Keratinocyte (primary cell): Measurements from ENCODE around the gene GPR158. TPM values are rescaled to one million over a fixed set of nuclear protein-coding genes. Genes with fewer than 3 reads are reported as not detected.

Source experiments
- DNase-seq: peaks from one replicate; pipeline ENCODE4 v3.0.0-alpha.2; 2011; ENCODE audit warnings: low read depth, missing footprints, low spot score
- FAIRE-seq: peaks from 2 replicates; lab custom pipeline; 2011; peaks lifted over from hg19 to GRCh38; lab: Jason Lieb, UNC
- H2AFZ ChIP-seq: 2 replicates; pipeline ENCODE4 v1.6.0; 2012; ENCODE audit warnings: low read length, control low read depth, inconsistent platforms; ENCODE audit not compliant: control insufficient read depth
- H3K27ac ChIP-seq: 2 replicates; pipeline ENCODE4 v1.5.1; 2011; ENCODE audit warnings: low read length; ENCODE audit not compliant: control insufficient read depth, insufficient read depth
- H3K27me3 ChIP-seq: 3 replicates; pipeline ENCODE4 v1.6.0; 2011; ENCODE audit warnings: low read length; ENCODE audit not compliant: control insufficient read depth, insufficient read depth; ENCODE audit errors: extremely low read depth
- H3K36me3 ChIP-seq, 2 experiments: 2 replicates in 1 of 2; 3 replicates in 1 of 2; pipeline ENCODE4 v1.5.1; 2011; ENCODE audit warnings: low read length in 2 of 2, mild to moderate bottlenecking in 1 of 2; ENCODE audit not compliant: control insufficient read depth in 2 of 2, insufficient read depth in 2 of 2; ENCODE audit errors: extremely low read depth in 1 of 2
- H3K4me1 ChIP-seq: 3 replicates; pipeline ENCODE4 v1.5.1; 2011; ENCODE audit warnings: low read length; ENCODE audit not compliant: control insufficient read depth, insufficient read depth; ENCODE audit errors: extremely low read depth
- H3K4me2 ChIP-seq: 3 replicates; pipeline ENCODE4 v1.6.0; 2011; ENCODE audit warnings: low read depth, low read length; ENCODE audit not compliant: control insufficient read depth, insufficient read depth; ENCODE audit errors: extremely low read depth
- H3K4me3 ChIP-seq, 3 experiments: fragments of 200-600 bp in 1 of 3; sonication (generic) in 1 of 3; 2 replicates in 2 of 3; 3 replicates in 1 of 3; pipeline ENCODE4 v1.5.1; 2011 to 2016; ENCODE audit warnings: low read length in 3 of 3, mild to moderate bottlenecking in 3 of 3, control low read depth in 2 of 3, inconsistent platforms in 1 of 3, low read depth in 1 of 3, mixed read lengths in 1 of 3, mixed run types in 1 of 3, moderate library complexity in 1 of 3; ENCODE audit not compliant: control insufficient read depth in 2 of 3, insufficient read depth in 2 of 3; ENCODE audit errors: extremely low read depth in 1 of 3
- H3K79me2 ChIP-seq: 2 replicates; pipeline ENCODE4 v1.6.0; 2012; ENCODE audit warnings: low read length; ENCODE audit not compliant: control insufficient read depth, insufficient read depth
- H3K9ac ChIP-seq: 3 replicates; pipeline ENCODE4 v1.6.0; 2011; ENCODE audit warnings: low read length; ENCODE audit not compliant: control insufficient read depth, insufficient read depth; ENCODE audit errors: extremely low read depth
- H3K9me1 ChIP-seq: 3 replicates; pipeline ENCODE4 v1.6.0; 2011; ENCODE audit warnings: low read length; ENCODE audit not compliant: control insufficient read depth, insufficient read depth; ENCODE audit errors: extremely low read depth
- H3K9me3 ChIP-seq: 2 replicates; pipeline ENCODE4 v1.5.1; 2012; ENCODE audit warnings: low read depth, low read length; ENCODE audit not compliant: control insufficient read depth
- H4K20me1 ChIP-seq: 3 replicates; pipeline ENCODE4 v1.6.0; 2011; ENCODE audit warnings: low read length; ENCODE audit not compliant: control insufficient read depth, insufficient read depth; ENCODE audit errors: extremely low read depth
- CTCF ChIP-seq, 3 experiments: IDR thresholded peaks in 1 of 3; conservative IDR thresholded peaks in 1 of 3; optimal IDR thresholded peaks in 1 of 3; 2 replicates in 2 of 3; 3 replicates in 1 of 3; pipeline versions ENCODE3 to v1.5.1; 2011; ENCODE audit warnings: low read length in 3 of 3, mild to moderate bottlenecking in 3 of 3, moderate library complexity in 2 of 3, control low read depth in 1 of 3, inconsistent platforms in 1 of 3; ENCODE audit not compliant: insufficient read depth in 2 of 3; ENCODE audit errors: extremely low read depth in 1 of 3
- EZH2 ChIP-seq: IDR thresholded peaks from one replicate; pipeline ENCODE4 v1.6.1; 2012; ENCODE audit warnings: inconsistent platforms, mild to moderate bottlenecking, low read length, moderate library complexity
- dilution Hi-C: fragments of 300-500 bp; cut with MboI; formaldehyde crosslinking; loops from one replicate; pipeline ENCODE4 v1.7.0; 2020; ENCODE audit warnings: low sequenced_read_pairs; ENCODE audit not compliant: extremely low pct_ligation_motif_present
- polyA plus RNA-seq, 5 experiments: library from polyadenylated mRNA; depleted of rRNA in 3 of 5; stranded (reverse) in 3 of 5; stranded (forward) in 1 of 5; unstranded in 1 of 5; fragments of >200 nt; gene quantifications; 1 replicate in 1 of 5; 2 replicates in 3 of 5; 3 replicates in 1 of 5; pipeline versions ENCODE4 v1.2.1 to v1.2.3, GENCODE V29; 2011 to 2012; ENCODE audit warnings: missing spikeins in 2 of 5, low read depth in 1 of 5, low replicate concordance in 1 of 5

Gene GPR158
- polyA plus RNA-seq, 1 donor (not counting 4 experiments of a cell fraction or from before 2014, with no cell fraction given) = not detected

- no peaks in the 10 kb centered on the region for H3K27me3 ChIP-seq
- no peaks in the 10 kb centered on the region for H3K36me3 ChIP-seq
- FAIRE-seq (no peak), DNase-seq (no peak)
- H3K4me2 ChIP-seq = no peak overlapping the region
- H4K20me1 ChIP-seq = no peaks in the 10 kb centered on the region
- H3K4me1 ChIP-seq = no peaks in the 10 kb centered on the region
- no peak for TF ChIP-seq CTCF (optimal IDR thresholded peaks at IDR 0.05 in 1 of 3, IDR thresholded peaks at IDR 0.05 in 1 of 3, conservative IDR thresholded peaks at IDR 0.05 in 1 of 3; ENCODE audit: extremely low read depth in 1 of 3, insufficient read depth in 2 of 3, low read length in 3 of 3)
- no peak for TF ChIP-seq EZH2
- H2AFZ ChIP-seq = no peak overlapping the region
- no peaks in the 10 kb centered on the region for H3K79me2 ChIP-seq
- no peak overlapping the region for H3K27ac ChIP-seq
- no peak overlapping the region for H3K4me3 ChIP-seq
- dilution Hi-C loops = no loop called here
- H3K9ac ChIP-seq = no peak overlapping the region
- no peaks in the 10 kb centered on the region for H3K9me3 ChIP-seq
- no peaks in the 10 kb centered on the region for H3K9me1 ChIP-seq
Observed at GRCh38 chr10:25129592-25129991, 45.2 kb upstream of the GPR158 start.

GRCh38 chr10:25130906-25131305 lies 43.9 kb upstream of the GPR158 start:
- Histone ChIP-seq H3K4me1 (no peaks in the 10 kb centered on the region), H3K9ac (no peak overlapping the region), H3K27ac (no peak overlapping the region), H4K20me1 (no peaks in the 10 kb centered on the region), H3K4me2 (no peak overlapping the region), H3K27me3 (no peaks in the 10 kb centered on the region), H3K9me3 (no peaks in the 10 kb centered on the region), H3K79me2 (no peaks in the 10 kb centered on the region), H3K4me3 (no peak overlapping the region), H3K36me3 (no peaks in the 10 kb centered on the region), H3K9me1 (no peaks in the 10 kb centered on the region), H2AFZ (no peak overlapping the region)
- no peak for DNase-seq
- no peak for FAIRE-seq
- TF ChIP-seq CTCF (optimal IDR thresholded peaks at IDR 0.05 in 1 of 3, IDR thresholded peaks at IDR 0.05 in 1 of 3, conservative IDR thresholded peaks at IDR 0.05 in 1 of 3; ENCODE audit: extremely low read depth in 1 of 3, insufficient read depth in 2 of 3, low read length in 3 of 3) (no peak), EZH2 (no peak)
- dilution Hi-C loops = no loop called here
